ENCODE results near the gene SMIM44. TPM values are rescaled to one million over a fixed set of nuclear protein-coding genes. Genes with fewer than 3 reads are reported as not detected.

SMIM44 gene
- total and polyA plus RNA-seq, 9 of the 15 experiments (the other 6 are each of a cell fraction or from before 2014, with no cell fraction given), result not detected

GRCh38 chr19:3471954-3472655, 11.1 kb downstream of the SMIM44 start (continued):
- TF ChIP-seq CBX2 (IDR thresholded peaks at IDR 0.05; ENCODE audit: insufficient read depth, low read length, poor library complexity, severe bottlenecking) (no peak), ZBTB7A (IDR thresholded peaks at IDR 0.05; ENCODE audit: borderline replicate concordance, control insufficient read depth, low read depth, low read length) (peak; percentile 95), ZBTB8A (IDR thresholded peaks at IDR 0.05; ENCODE audit: partially characterized antibody) (no peak), ZNF354B (CRISPR knock-in tag; IDR thresholded peaks at IDR 0.05) (no peak), POLR3G (IDR thresholded peaks at IDR 0.05; ENCODE audit: extremely low read depth, insufficient read length, insufficient replicate concordance) (no peak), TOE1 (IDR thresholded peaks at IDR 0.05; ENCODE audit: borderline replicate concordance) (no peak), TOE1 (CRISPR knock-in tag; IDR thresholded peaks at IDR 0.05; ENCODE audit: borderline replicate concordance, low read depth) (no peak), NFE2L1 (tag; IDR thresholded peaks at IDR 0.05; ENCODE audit: borderline replicate concordance, low read depth) (no peak), SMAD4 (CRISPR knock-in tag; conservative IDR thresholded peaks at IDR 0.05) (no peak), ZBTB26 (CRISPR knock-in tag; IDR thresholded peaks at IDR 0.05) (no peak), EZH2 (IDR thresholded peaks at IDR 0.05; ENCODE audit: borderline replicate concordance, low read depth, low read length) (no peak), ZBTB2 (IDR thresholded peaks at IDR 0.05) (peak; percentile 52; the same call in 1 of the 2 replicates), SMC3 (conservative IDR thresholded peaks at IDR 0.05; ENCODE audit: insufficient read depth, low read depth, low read length) (peak; percentile 78), ZNF740 (CRISPR knock-in tag; IDR thresholded peaks at IDR 0.05) (peak; percentile 100), ZNF740 (tag; IDR thresholded peaks at IDR 0.05) (peak in 1 of 2 experiments; percentile 98; a peak in 2 of 4 replicates), ZNF165 (CRISPR knock-in tag; IDR thresholded peaks at IDR 0.05; ENCODE audit: borderline replicate concordance) (no peak), PRPF4 (IDR thresholded peaks at IDR 0.05; ENCODE audit: insufficient read depth, low read depth, low read length, poor library complexity, severe bottlenecking) (no peak), ZNF644 (tag; IDR thresholded peaks at IDR 0.05; ENCODE audit: low read depth) (no peak)

Measured in K562 (cell line).